Breast epithelium (tissue), 3 donors: ENCODE data around the gene UNKL.

Experiments used
- CTCF ChIP-seq, 3 donors: fragments of 450-650 bp; IDR thresholded peaks; one replicate each; pipeline ENCODE4 v1.5.1; 2016 to 2017; ENCODE audit warnings: antibody characterized with exemption in 3 of 3, mild to moderate bottlenecking in 3 of 3, moderate library complexity in 3 of 3
- POLR2A ChIP-seq: fragments of 450-650 bp; IDR thresholded peaks from one replicate; pipeline ENCODE4 v1.6.1; 2016; ENCODE audit warnings: antibody characterized with exemption, mild to moderate bottlenecking, moderate library complexity
- POLR2AphosphoS5 ChIP-seq, 3 donors: sonication (generic); formaldehyde crosslinking; IDR thresholded peaks; one replicate each; pipeline ENCODE4 v1.6.1; 2017; ENCODE audit warnings: antibody characterized with exemption in 3 of 3

GRCh38 chr16:1398826-1399581, 15.5 kb downstream of the UNKL start:
- TF ChIP-seq CTCF (IDR thresholded peaks at IDR 0.05) (no peak), POLR2A (no peak), POLR2AphosphoS5 (IDR thresholded peaks at IDR 0.05) (no peak)
